CD4-positive, alpha-beta T cell treated with Interferon alpha-2 for 1 hour (primary cell): Measurements from ENCODE around the gene BMAL1.

Experiments
- DNase-seq, 2 donors: peaks; one replicate each; pipeline ENCODE4 v3.0.0-alpha.2; 2020 to 2022

Gene BMAL1

GRCh38 chr11:13262096-13262495 is 15.5 kb upstream of the BMAL1 start:
- DNase-seq, result no peak

DNA sequence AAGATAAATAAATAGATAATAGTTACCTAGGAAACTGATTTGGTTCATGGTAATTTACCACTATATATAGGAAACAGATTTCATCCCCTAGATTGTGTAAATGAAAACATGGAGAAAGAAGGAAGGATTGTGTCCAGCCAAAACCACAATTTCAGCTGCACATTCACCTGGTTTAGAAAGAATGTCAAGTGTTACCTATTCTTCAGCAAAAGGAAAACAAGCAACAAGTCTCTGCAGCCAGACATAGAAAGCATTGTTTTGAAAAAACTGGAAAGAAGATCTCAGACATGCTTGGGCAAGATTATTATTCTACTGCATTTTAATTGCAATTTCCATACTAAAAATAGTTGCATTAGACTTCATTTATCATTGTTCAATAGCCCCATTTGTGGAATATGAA is 8.8 kb upstream of the BMAL1 start:
- DNase-seq, result no peak

- DNase-seq, result no peak
Measured at GRCh38 chr11:13269775-13270174, 7.8 kb upstream of the BMAL1 start.

DNA sequence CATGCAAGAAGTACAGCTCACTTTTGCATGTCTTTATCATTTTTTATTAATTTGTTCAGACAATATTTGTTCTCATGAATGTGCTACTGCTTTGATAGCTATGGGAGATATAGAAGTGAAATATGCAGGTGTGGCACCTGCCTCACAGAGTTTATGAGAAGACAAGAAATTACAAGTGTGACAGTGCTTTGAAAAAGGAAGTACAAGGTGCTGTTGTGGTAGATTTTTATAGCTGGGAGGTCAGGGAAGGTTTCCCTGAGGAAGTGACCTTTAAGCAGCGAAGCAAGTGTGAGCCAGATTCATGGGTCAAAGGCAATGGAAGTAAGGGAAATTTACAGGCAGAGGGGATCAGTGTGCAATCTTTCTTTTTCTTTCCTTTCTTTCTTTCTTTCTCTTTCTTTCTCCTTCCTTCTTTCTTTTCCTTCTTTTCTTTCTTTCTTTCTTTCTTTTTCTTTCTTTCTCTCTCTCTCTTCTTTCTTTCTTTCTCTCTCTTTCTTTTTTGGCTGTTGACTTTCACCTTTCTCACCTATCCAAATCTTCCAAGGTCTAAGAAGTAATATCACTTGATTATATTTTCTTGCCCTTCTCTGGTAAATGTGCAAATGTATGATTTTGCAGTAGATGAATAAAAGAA is 6.4 kb upstream of the BMAL1 start:
- no peak for DNase-seq

- peak in 1 of 2 donors; percentile 15 for DNase-seq
Measured at GRCh38 chr11:13276454-13276831, 1.1 kb upstream of the BMAL1 start.

DNA sequence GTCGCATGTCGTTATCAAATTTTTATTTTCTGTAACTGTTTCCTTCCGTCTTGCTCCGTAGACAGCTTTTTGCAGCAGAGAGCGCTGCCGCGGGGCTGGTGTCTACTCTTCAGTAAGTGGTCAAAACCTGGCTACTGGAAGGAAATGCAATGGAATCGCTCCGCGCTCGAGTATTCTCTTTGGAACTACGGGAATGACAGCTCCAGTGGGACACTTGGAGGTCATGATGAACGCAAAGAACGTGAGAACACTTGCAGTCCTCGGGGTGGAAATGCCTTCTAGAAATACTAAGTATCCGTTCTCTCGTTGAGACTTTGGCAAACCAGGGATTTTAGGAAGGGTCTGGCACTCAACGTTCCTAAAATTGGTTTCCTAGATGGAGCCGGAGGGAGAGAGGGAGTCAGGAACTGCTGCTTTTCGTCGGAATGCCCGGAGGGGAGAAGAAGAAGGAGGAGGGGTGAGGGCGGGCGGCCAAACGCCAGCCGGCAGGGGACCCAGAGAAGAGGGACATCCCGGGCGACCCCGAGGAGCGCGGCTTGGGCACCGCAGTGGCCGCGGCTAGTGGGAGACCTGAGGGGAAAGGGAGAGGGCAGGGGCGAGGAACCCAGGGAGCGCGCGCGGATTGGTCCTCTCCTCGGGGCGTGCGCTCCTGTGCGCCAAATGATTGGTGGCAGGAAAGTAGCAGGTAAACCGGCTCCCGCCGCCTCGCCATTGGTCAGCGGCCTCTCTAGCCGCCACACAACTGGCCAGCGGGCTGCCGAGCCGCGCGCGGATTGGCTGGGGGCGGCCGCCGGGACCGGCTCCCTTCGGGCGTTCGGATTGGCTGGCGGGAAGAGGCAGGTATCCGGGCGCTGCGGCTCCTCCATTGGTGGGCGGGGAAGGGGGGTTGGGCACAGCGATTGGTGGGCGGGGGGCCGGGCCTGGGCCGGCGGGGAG is 490 bp upstream of the BMAL1 start:
- peak; percentile 98 for DNase-seq

GRCh38 chr11:13278609-13279486 is 1.3 kb downstream of the BMAL1 start:
- no peak for DNase-seq

DNA sequence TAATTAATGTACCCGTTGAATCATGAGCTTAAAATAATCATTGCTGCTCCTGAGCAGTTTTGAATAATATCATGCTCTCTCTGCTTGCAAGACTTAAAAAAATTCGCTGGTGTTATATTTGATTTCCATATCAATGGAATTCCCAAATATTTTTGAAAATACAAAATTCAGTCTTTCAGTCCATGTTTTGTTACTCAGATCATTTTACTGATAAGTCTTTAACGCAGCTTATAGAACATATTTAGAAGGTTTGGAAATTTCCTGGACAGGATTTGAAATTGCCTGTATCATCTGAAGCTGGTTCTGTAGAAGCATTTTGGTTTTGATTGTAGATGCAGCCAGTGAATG is 1.9 kb downstream of the BMAL1 start:
- no peak for DNase-seq

- DNase-seq, result peak in 1 of 2 donors; percentile 23
Measured at GRCh38 chr11:13280092-13280722, 2.6 kb downstream of the BMAL1 start.

- no peak for DNase-seq
Measured at GRCh38 chr11:13280777-13281176, 3.2 kb downstream of the BMAL1 start.

DNA sequence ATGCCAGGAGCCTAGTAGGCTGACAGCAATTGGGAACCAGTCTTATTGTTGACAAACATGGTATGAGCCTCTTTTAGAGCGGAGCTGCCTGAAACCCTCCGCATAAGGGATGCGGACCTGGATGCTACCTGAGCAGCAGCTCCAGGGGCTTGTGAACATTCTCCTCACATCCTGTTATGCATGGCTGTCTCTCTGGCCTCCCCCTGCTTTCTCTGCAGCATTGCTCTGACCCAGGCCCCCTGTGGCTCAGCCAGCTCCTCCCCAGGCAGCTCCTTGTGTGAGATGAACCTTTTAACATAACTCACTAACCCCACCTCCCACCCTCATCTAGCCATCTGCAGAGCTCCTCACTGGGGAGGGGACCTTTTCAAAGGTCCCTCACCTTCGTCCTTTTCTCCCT is 6.0 kb downstream of the BMAL1 start:
- DNase-seq, result no peak

DNA sequence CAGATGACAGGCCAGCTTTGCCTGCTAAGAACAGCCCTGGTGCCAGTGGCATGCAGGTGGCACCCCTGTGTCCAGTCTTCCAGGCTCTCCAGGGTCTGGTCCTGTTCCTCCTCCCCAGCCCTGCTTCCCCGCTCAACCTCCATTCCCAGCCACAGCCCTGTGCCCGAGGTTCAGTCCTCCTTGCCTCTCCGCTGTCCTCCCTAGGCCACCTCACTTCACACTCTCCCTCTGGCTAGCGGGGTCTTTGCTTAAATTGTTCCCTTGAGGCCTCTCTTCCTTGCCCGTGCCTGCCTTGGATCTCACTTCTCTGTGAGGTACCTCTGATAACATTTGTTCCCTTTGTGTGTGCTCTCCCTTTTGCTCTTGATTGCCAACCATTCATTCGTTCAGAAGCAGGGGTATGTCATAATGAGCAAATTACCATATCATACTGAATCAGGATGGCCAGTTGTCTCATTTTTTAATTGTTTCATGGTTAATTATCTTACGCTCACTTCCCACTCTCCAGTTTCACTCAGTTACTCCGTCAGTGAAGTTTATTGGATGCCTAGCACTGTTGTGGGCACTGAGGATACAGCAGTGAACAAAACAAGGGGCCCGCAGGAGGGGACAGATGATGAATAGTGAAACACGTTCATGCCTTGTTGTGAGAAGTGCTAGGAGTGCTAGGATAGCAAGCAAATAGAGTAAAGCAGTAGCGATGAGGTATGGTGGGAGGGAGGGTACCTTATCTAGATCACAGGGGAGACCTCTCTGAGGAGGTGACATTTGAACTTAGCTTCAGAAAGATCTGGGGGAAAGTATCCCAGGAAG is 7.4 kb downstream of the BMAL1 start:
- no peak for DNase-seq

DNA sequence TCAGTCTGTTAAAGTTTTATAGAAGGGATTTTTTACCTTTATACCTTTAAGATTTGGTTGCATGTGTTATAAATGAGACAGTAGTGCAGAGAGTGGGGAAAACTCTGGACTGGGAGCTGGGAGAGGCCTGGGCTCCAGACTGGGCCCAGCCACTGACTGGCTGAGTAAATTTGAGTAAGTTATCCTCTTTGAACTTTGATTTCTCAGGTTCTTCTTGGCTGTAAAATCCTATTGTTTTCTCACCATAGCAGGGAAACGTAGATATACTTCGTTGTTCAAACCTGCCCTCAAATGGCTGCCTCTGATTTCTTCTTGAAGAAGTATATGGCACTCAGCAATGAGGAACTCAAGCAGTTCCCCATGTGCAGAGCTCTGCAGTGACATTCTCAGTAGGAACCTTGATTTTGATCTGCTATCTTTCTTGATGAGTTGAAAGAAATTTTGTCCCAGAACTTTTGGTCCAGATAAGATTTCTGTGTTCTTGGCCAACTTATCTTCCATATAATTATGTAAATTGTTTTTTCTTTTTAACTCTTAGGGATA is 8.8 kb downstream of the BMAL1 start:
- no peak for DNase-seq

GRCh38 chr11:13287036-13287435 is 9.4 kb downstream of the BMAL1 start:
- DNase-seq, result peak; percentile 6 to 16

DNA sequence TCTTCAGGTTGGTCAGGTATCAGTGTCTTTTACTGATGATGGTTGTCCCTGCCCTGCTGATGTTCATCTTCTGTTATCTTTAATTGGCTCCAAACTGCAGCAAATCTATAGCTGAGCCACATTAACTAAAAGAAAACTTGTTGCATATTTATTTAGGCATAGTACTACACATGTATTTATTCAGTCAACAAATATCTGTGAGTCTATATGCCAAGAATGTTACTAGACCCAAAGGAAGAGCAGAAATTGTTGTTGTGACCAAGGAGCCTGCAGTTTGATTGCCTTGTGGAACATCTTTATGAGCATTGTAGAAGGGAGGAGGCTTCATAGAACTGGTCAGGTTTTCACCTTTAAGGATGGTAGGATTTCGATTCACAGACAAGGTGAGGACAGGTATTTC is 10.1 kb downstream of the BMAL1 start:
- no peak for DNase-seq

- DNase-seq, result no peak
Measured at GRCh38 chr11:13288375-13289029, 10.9 kb downstream of the BMAL1 start.

- no peak for DNase-seq
Measured at GRCh38 chr11:13289081-13289480, 11.5 kb downstream of the BMAL1 start.

DNA sequence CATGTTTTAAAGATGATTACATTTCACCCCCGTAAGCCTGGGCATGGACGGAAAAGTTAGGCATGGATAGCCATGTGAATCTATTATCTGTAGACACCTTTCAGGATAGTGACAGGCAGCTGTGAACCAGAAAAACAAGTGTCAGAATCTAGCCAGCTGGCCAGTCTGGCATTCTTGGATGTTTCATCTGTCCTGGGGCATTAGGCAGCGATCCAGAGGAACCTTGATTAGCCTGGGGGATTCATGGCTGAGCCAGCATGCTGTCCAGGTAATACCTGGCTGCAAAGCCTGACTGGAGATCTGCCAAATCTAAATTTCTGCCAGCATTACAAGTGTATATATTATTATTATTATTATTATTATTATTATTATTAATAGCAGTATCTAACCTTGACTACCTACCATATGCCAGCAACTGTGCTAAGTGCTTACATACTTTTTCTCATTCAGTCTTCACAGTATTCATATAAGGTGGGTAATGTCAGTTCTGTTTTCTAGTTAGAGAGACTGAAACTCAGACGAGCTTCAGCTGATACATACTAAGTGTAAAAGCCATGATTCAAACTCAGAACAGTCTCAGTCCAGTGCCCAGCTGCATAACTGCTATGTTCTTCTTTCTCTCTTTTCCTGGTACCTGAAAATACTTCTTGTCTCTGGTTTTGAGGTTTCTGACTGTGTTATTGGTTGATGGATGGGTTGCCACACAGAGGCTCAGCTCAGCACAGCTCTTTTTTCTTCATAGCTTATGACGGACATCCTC is 12.8 kb downstream of the BMAL1 start:
- no peak for DNase-seq

- DNase-seq, result no peak
Measured at GRCh38 chr11:13291361-13291760, 13.8 kb downstream of the BMAL1 start.

GRCh38 chr11:13291800-13292199 is 14.2 kb downstream of the BMAL1 start:
- DNase-seq, result no peak
